ENCODE measurements around the gene FAM131C. TPM values are rescaled to one million over a fixed set of nuclear protein-coding genes. Genes with fewer than 3 reads are reported as not detected.
"Not testable (repeated sequence)": the region's sequence is repeated elsewhere in the genome, so short reads cannot be mapped to it uniquely, and the experiment has no call there.

Gene FAM131C
- total RNA-seq, 1 experiment from 2014 or later = not detected

DNA sequence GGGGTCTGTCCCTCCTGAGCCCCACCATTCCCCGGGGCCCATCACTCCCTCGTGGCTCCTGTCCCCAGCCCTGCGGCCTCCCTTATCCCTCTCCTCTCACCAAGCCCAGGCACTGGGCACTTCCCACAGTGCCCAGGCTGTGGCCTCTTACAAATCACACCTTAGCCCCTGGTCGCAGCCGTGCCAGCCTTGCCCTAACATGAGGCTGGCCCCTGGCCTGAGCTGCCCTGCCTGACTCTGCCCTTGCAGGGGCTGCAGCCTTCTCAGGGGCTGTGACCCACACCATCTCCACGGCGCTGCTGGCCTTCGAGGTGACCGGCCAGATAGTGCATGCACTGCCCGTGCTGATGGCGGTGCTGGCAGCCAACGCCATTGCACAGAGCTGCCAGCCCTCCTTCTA is 21.5 kb downstream of the FAM131C start:
- H3K27ac ChIP-seq; H3K4me1 ChIP-seq; H3K9me3 ChIP-seq (replicated peaks); H3K4me3 ChIP-seq; H3K36me3 ChIP-seq; DNase-seq: not testable (repeated sequence)
- H3K27me3 ChIP-seq = peaks cover 12% of the 10 kb centered on the region

DNA sequence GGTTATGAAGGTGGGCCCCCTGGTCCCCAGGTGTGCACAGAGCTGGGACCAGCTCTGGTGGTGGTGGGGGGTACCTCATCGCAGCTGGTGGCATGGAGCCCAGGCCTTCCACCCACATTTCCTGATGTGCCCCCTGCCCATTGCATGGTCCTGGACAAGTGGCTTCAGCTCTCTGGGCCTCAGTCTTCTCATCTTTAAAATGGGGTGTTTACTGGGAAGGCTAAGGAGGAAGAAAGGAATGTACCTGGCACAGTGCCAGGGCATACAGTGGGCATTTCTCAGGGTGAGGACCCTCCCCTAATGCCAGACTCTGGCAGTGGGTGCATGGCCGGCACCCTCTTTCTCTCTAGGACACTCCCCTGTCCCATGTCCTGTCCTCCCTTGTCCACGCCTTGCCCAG is 22.4 kb downstream of the FAM131C start:
- Histone ChIP-seq H3K9me3 (replicated peaks) (no peaks in the 10 kb centered on the region), H3K27me3 (peaks cover 17% of the 10 kb centered on the region), H3K36me3 (no peaks in the 10 kb centered on the region), H3K4me3 (no peak overlapping the region), H3K27ac (no peak overlapping the region), H3K4me1 (no peaks in the 10 kb centered on the region)
- DNase-seq = no peak

DNA sequence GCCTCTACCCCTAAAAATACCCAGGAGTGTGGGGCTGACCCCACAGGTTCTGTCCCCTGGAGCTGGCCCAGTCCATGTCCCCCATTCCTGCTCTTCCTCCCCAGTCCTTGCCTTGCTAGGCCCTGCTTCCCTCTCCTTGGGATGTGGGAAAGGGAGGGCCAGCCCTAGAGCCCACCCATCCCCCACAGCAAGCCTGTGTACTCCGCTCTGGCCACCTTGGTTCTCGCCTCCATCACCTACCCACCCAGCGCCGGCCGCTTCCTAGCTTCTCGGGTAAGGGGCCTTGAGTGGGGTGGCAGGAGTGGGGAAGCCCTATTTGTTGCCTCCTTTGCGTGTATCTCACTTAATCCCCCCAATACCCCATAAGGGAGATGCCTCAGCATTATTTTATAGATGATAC is 23.1 kb downstream of the FAM131C start:
- no peaks in the 10 kb centered on the region for H3K9me3 ChIP-seq (replicated peaks)

GRCh38 chr1:16048573-16049189 is 24.8 kb downstream of the FAM131C start:
- Histone ChIP-seq H3K36me3 (no peaks in the 10 kb centered on the region), H3K27me3 (peaks cover 17% of the 10 kb centered on the region), H3K4me1 (no peaks in the 10 kb centered on the region), H3K27ac (no peak overlapping the region), H3K9me3 (replicated peaks) (no peaks in the 10 kb centered on the region), H3K4me3 (peak overlapping the region; percentile 31)
- DNase-seq = peak; percentile 55 to 56

More for the DNA sequence above, 23.1 kb downstream of the FAM131C start:
- Histone ChIP-seq H3K27me3 (peaks cover 17% of the 10 kb centered on the region), H3K27ac (no peak overlapping the region), H3K4me3 (no peak overlapping the region), H3K4me1 (no peaks in the 10 kb centered on the region), H3K36me3 (no peaks in the 10 kb centered on the region)
- no peak for DNase-seq

DNA sequence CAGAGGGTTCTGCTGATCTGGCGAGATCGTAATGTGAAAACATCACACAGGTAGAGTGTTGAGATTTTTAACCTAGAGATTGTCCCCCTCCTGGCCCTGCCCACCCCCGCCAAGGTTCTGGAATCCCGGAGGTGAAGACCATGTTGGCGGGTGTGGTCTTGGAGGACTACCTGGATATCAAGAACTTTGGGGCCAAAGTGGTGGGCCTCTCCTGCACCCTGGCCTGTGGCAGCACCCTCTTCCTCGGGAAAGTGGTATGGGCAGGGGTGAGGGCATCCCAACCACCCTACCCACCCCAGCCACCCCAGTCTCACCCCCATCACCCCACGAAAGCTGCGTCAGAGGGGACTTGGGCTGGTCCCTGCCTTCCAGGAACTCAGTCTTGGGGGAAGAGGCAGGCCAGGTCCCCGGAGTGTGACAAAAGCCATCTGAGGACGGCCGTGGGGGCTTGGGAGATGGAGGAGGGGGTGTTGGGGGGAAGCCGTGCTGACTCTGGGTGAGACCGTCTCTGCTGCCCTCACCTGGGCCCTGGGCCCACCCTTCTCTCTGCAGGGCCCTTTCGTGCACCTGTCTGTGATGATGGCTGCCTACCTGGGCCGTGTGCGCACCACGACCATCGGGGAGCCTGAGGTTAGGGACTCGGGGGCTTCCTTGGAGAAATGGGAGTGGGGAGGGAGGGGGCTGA is 25.5 kb downstream of the FAM131C start:
- Histone ChIP-seq H3K27ac (no peak overlapping the region), H3K36me3 (no peaks in the 10 kb centered on the region), H3K4me1 (no peaks in the 10 kb centered on the region), H3K4me3 (no peak overlapping the region), H3K9me3 (replicated peaks) (no peaks in the 10 kb centered on the region), H3K27me3 (peaks cover 20% of the 10 kb centered on the region)
- no peak for DNase-seq

- Histone ChIP-seq H3K27ac (no peak overlapping the region), H3K36me3 (no peaks in the 10 kb centered on the region), H3K4me3 (no peak overlapping the region), H3K4me1 (no peaks in the 10 kb centered on the region), H3K9me3 (replicated peaks) (no peaks in the 10 kb centered on the region), H3K27me3 (peaks cover 23% of the 10 kb centered on the region)
- DNase-seq = no peak
These were observed 26.6 kb downstream of the FAM131C start for GRCh38 chr1:16046842-16047241.

- Histone ChIP-seq H3K36me3 (no peaks in the 10 kb centered on the region), H3K9me3 (replicated peaks) (no peaks in the 10 kb centered on the region), H3K4me3 (no peak overlapping the region), H3K27me3 (peaks cover 33% of the 10 kb centered on the region), H3K4me1 (no peaks in the 10 kb centered on the region), H3K27ac (no peak overlapping the region)
- DNase-seq = no peak
These were observed 29.5 kb downstream of the FAM131C start for GRCh38 chr1:16043950-16044349.

DNA sequence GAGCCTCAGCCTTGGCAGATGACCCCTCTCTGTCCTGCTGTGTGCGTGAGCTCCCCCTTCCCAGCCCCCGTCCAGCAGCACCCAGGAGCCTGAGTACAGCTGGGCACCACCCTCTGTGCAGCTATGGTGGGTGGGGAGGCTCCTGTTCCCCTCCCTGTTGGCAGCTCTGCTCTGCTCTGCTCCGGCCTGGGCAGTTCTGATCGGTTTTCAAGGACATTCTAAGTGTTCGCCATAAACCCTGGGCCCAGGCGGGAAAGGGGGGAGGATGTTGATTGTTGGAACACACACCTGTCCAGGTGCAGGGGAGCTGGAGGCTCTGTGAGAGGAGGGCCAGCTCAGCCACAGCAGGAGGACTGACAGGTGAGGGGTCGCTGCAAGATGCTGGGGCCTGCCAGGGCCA is 29.9 kb downstream of the FAM131C start, which contains the start of gene CLCNKB:
TSS of gene CLCNKB (plus strand) at position 262 of the 400 bp plus-strand sequence. CDS start 711 bp downstream, outside the sequence.
- Histone ChIP-seq H3K36me3 (no peaks in the 10 kb centered on the region), H3K27ac (no peak within 1 kb of the TSS), H3K9me3 (replicated peaks) (no peaks in the 10 kb centered on the region), H3K4me3 (no peak within 1 kb of the TSS), H3K27me3 (peaks cover 37% of the 10 kb centered on the region), H3K4me1 (no peaks in the 10 kb centered on the region)
- DNase-seq = no peak

- not testable (repeated sequence) for DNase-seq; H3K27ac ChIP-seq; H3K4me1 ChIP-seq; H3K4me3 ChIP-seq; H3K36me3 ChIP-seq; H3K9me3 ChIP-seq (replicated peaks)
- peaks cover 42% of the 10 kb centered on the region for H3K27me3 ChIP-seq
These were observed 30.8 kb downstream of the FAM131C start for GRCh38 chr1:16042654-16043053.

DNA sequence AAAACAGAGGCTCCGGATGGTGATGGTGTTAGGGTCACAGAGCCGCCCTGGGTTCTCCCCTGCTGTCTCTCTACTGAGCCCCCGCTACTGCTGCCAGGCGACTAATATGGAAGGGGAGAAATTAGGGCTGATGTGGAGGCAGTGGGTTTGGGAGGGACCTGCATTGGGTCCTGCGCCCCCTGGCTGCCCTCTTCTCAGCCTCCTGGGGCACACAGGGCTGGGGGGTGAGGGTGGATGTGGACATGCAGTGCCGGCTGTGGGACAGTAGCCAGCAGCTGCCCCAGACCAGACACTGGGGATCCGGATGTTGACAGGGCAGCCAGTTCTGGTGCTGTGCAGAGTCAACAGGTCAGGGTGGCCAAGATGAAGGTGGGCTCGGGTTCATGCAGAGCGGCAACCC is 31.4 kb downstream of the FAM131C start:
- Histone ChIP-seq H3K4me3 (no peak overlapping the region), H3K36me3 (no peaks in the 10 kb centered on the region), H3K4me1 (no peaks in the 10 kb centered on the region), H3K27ac (no peak overlapping the region), H3K9me3 (replicated peaks) (no peaks in the 10 kb centered on the region), H3K27me3 (peaks cover 42% of the 10 kb centered on the region)
- DNase-seq = no peak

DNA sequence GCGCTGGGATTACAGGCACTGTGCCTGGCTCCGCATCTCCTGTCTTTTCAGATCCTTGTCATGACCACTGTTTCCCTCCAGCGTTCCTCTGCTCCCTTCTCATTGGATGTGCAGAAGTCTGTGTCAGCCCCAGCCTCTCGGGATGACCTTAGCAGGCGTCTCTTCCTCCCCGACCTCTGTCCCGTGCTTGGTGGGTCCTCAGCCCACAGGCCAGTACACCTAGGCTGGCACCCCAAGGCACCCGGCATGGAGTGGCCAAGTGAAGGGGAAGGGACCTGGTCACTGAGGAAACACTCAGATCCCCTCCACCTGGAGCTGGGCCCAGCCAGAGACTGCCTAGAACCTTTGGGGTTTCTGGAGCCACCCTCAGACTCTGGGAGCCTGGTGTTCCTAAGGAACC is 32.3 kb downstream of the FAM131C start:
- no peak overlapping the region for H3K4me3 ChIP-seq
- no peaks in the 10 kb centered on the region for H3K36me3 ChIP-seq
- no peaks in the 10 kb centered on the region for H3K4me1 ChIP-seq
- peaks cover 36% of the 10 kb centered on the region for H3K27me3 ChIP-seq
- no peaks in the 10 kb centered on the region for H3K9me3 ChIP-seq (replicated peaks)
- no peak overlapping the region for H3K27ac ChIP-seq
- no peak for DNase-seq

DNA sequence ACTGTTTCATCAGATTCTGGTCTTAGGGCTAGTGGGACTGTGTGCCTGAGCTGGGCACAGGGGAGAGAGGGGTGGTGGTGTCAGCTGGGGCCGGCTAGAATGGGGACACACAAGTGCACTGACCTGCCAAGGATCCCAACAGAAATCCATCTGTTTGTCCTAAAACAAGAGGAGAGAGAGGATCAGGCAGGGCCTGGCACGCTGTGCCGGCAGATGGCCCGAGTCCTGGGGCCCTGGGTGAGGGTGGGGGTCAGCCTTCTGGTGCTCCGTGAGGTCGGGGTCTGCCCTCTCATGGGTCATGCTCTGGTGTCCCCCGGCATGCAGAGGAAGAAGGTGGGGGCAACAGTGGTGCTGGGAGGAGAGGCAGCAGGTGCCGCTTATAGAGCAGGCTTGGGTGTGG is 33.6 kb downstream of the FAM131C start:
- not testable (repeated sequence) for H3K9me3 ChIP-seq (replicated peaks); H3K4me3 ChIP-seq; H3K4me1 ChIP-seq; H3K36me3 ChIP-seq; H3K27ac ChIP-seq; DNase-seq
- H3K27me3 ChIP-seq = peaks cover 36% of the 10 kb centered on the region

- no peak overlapping the region for H3K4me3 ChIP-seq
- H3K4me1 ChIP-seq = no peaks in the 10 kb centered on the region
- no peak for DNase-seq
- H3K27me3 ChIP-seq = peaks cover 31% of the 10 kb centered on the region
- no peaks in the 10 kb centered on the region for H3K9me3 ChIP-seq (replicated peaks)
- no peak overlapping the region for H3K27ac ChIP-seq
- H3K36me3 ChIP-seq = no peaks in the 10 kb centered on the region
These were observed 34.9 kb downstream of the FAM131C start for GRCh38 chr1:16038620-16038912.

GRCh38 chr1:16036461-16036860 is 37.0 kb downstream of the FAM131C start:
- H3K9me3 ChIP-seq (replicated peaks); H3K27ac ChIP-seq; H3K4me1 ChIP-seq; H3K36me3 ChIP-seq; H3K4me3 ChIP-seq; DNase-seq: not testable (repeated sequence)
- H3K27me3 ChIP-seq = peaks cover 23% of the 10 kb centered on the region

GRCh38 chr1:16033103-16033632 is 40.3 kb downstream of the FAM131C start:
- H3K36me3 ChIP-seq; H3K4me3 ChIP-seq; H3K27ac ChIP-seq; H3K27me3 ChIP-seq; H3K4me1 ChIP-seq; DNase-seq; H3K9me3 ChIP-seq (replicated peaks): not testable (repeated sequence)

Measured in SJCRH30 (cell line).